GM10248 (cell line): ENCODE measurements around the gene DERA.
"Not testable (repeated sequence)": the region's sequence is repeated elsewhere in the genome, so short reads cannot be mapped to it uniquely, and the experiment has no call there.

Source experiments
- CTCF ChIA-PET: fragments of 300-600 bp; sonication (Branson Sonifier 250); formaldehyde crosslinking; extraction: SDS; loops from one replicate; lab custom pipeline; 2021; ENCODE audit warnings: antibody characterized with exemption; lab: Yijun Ruan, JAX
- POLR2A ChIA-PET: fragments of 350-650 bp; sonication (Branson Sonifier 250); formaldehyde crosslinking; extraction: SDS; loops from one replicate; lab custom pipeline; 2020; ENCODE audit warnings: antibody characterized with exemption; lab: Yijun Ruan, JAX
- DNase-seq: peaks from one replicate; pipeline ENCODE4 v3.0.0; 2012; ENCODE audit errors: extremely low spot score
- TF ChIP-seq, protein P1 (sequence below): IDR thresholded peaks from 2 replicates; pipeline ENCODE4 v1.5.1; 2012; ENCODE audit warnings: mild to moderate bottlenecking, low read depth; ENCODE audit errors: extremely low read depth, missing control alignments, control extremely low read depth

Gene DERA

DNA sequence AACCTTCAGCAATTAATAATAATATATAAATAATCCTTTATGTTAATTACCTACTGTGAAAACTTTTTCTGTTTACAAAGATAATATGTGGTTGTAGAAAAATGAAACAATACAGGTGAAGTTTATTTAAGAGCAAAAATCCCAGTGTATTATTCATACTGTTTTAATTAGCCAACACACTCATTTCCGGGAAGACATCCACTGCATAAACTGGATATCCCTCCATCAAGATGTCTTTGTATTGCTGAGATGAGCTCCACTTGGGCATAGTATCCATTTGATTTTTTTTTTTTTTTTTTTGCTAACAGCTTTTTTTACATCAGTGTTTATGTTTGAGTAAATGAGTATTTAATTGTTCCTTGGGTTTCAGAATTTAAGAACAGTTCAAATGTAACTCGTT is 13.7 kb upstream of the DERA start:
- ChIA-PET POLR2A (no interaction called here), CTCF (interaction anchor here (1.1 to 7.6 kb wide), 6 partner anchors 11 to 365 kb away, joined by 3 to 97 read pairs (median 10); partner anchors contain the start of genes DERA and STRAP)
- TF ChIP-seq, protein P1, sequence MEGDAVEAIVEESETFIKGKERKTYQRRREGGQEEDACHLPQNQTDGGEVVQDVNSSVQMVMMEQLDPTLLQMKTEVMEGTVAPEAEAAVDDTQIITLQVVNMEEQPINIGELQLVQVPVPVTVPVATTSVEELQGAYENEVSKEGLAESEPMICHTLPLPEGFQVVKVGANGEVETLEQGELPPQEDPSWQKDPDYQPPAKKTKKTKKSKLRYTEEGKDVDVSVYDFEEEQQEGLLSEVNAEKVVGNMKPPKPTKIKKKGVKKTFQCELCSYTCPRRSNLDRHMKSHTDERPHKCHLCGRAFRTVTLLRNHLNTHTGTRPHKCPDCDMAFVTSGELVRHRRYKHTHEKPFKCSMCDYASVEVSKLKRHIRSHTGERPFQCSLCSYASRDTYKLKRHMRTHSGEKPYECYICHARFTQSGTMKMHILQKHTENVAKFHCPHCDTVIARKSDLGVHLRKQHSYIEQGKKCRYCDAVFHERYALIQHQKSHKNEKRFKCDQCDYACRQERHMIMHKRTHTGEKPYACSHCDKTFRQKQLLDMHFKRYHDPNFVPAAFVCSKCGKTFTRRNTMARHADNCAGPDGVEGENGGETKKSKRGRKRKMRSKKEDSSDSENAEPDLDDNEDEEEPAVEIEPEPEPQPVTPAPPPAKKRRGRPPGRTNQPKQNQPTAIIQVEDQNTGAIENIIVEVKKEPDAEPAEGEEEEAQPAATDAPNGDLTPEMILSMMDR = no peak
- DNase-seq = no peak

DNA sequence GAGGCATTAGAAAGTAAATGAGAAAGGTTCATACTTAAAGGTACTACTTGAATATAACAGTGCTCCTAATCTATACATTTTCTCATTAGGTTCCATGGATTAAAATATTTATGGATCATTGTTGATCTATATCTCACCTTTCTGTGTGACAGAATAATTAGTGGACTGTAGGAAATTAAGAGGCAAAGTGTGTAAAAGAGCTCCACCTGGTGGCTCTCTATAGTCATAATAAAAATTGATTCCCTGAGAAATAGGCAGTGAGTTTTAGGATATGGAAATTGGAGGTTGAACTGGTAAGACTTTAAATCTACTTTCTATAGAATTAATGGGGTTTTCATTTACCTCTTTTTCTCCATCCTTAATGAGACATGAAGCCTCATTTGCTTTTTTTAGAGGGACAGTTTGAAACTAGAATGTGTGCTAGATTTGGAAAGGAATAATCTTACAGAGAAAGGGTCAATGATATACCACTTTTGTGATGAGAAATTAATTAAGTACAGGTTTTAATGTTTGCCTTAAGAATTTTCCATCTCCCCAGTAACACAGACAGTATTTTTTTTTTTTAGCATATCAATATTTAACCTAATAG is 11.8 kb upstream of the DERA start:
- no peak for DNase-seq
- POLR2A ChIA-PET = interaction anchor here (1.0 kb wide), 1 partner anchor 1130 kb away, joined by 5 read pairs; no protein-coding TSS in a partner anchor

DNA sequence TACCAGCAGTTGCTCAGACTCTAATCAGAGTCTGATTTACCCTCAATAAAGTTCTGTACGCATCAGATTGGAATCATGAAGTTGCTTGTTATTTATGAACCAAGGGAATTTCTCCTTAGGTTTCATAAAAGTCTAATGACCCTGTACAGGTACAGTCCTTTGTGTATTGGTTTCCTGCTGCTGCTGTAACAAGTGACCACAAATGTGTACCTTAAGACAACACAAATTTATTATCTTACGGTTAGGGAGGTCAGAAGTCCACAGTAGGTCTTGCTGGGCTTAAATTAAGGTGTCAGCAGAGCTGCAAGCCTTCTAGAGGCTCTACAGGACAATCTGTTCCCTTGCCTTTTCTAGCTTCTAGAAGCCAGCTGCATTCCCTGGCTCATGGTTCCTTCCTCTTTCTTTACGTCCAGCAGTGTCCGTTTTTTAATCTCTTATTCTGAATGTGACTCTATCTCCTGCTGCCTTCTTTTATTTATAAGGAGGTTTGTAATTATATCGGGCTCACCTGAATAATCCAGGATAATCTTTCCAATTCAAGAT is 6.7 kb upstream of the DERA start:
- ChIA-PET CTCF (interaction anchor here (1.4 to 7.6 kb wide), 2 partner anchors 18 to 320 kb away, joined by 3 to 97 read pairs; partner anchors contain the start of gene STRAP), POLR2A (no interaction called here)
- no peak for DNase-seq
- TF ChIP-seq, protein P1 = no peak

More for the DNA sequence above, 11.8 kb upstream of the DERA start:
- CTCF ChIA-PET = interaction anchor here (0.7 to 7.6 kb wide), 13 partner anchors 10 to 365 kb away, joined by 3 to 97 read pairs (median 4); partner anchors contain the start of genes DERA and STRAP
- TF ChIP-seq, protein P1 = peak; percentile 52

DNA sequence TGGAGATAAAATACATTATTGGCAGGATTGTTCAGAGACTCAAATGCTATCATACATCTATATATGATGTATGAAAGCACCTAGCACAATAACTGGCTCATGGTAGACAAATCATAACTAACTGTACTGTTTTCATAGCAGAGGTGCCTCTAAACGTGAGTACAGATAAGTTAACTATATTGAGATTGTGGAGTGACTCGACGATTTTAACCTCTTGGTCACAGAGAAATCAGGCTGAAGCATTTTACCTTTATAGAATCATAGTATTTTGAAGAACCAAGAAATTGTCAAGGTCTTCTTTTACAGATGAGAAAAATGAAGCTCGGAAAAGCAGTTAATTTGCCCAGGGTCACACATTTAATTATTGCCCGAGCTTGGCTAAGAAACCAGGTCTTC is 666 bp upstream of the DERA start:
- DNase-seq = no peak
- TF ChIP-seq, protein P1 = no peak
- ChIA-PET CTCF (interaction anchor here (0.7 to 7.1 kb wide), 14 partner anchors 11 to 323 kb away, joined by 3 to 94 read pairs (median 4); no protein-coding TSS in a partner anchor), POLR2A (interaction anchor here (1.0 kb wide), 1 partner anchor 28 kb away, joined by 3 read pairs; the partner anchor contains the start of gene STRAP)

DNA sequence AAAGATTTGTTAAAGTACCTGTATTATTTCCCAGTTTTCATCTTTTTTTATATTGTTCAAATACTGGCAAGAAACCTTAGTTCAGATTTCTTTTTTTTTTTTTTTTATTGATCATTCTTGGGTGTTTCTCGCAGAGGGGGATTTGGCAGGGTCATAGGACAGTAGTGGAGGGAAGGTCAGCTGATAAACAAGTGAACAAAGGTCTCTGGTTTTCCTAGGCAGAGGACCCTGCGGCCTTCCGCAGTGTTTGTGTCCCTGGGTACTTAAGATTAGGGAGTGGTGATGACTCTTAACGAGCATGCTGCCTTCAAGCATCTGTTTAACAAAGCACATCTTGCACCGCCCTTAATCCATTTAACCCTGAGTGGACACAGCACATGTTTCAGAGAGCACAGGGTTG is 799 bp downstream of the DERA start:
- POLR2A ChIA-PET, DNase-seq: not testable (repeated sequence)
- CTCF ChIA-PET = interaction anchor here (1.6 to 7.1 kb wide), 4 partner anchors 9 to 328 kb away, joined by 4 to 94 read pairs (median 13); no protein-coding TSS in a partner anchor

DNA sequence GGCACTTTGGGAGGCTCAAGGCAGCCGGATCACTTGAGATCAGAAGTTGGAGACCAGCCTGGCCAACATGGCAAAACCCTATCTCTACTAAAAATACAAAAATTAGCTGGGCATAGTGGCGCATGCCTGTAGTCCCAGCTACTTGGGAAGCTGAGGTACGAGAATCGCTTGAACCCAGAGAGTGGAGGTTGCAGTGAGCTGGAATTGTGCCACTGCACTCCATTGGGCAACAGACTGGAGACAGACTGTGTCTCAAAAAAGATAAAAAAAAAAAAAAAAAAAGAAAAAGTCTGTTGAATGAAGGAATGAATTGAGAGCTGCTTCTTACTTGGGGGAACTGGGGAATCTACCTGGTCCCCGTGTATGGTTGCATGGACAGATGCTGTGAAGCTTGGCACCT is 3.0 kb downstream of the DERA start:
- POLR2A ChIA-PET = not testable (repeated sequence)
- CTCF ChIA-PET = interaction anchor here (0.9 to 1.0 kb wide), 4 partner anchors 13 to 17 kb away, joined by 3 to 4 read pairs (median 3); no protein-coding TSS in a partner anchor

DNA sequence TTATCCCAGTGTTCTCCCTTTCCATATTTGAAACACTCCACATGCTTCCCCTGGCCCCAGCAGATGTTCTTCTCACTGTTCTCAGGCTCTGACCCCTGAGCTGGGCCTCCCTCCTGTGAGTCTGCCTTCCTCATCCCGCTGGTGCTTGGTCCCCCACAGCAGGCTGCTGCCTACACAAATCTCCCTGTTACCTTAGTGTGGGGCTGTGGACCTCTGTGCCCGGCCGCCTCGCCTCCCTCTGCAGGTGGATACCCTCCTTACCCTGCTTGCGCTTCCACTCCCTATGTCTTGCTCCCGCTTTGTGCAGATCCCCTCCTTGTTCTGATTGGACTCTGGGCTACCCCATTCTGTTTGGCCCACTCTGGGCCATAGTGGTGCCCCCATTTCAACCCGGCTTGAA is 6.9 kb downstream of the DERA start:
- TF ChIP-seq, protein P1 = no peak
- DNase-seq = no peak
- POLR2A ChIA-PET = no interaction called here
- CTCF ChIA-PET = no interaction called here

More for the DNA sequence above, 3.0 kb downstream of the DERA start:
- DNase-seq = not testable (repeated sequence)
